Measurements from ENCODE around the gene RASL11B. TPM values are rescaled to one million over a fixed set of nuclear protein-coding genes. Genes with fewer than 3 reads are reported as not detected.

Gene RASL11B
- total and polyA plus RNA-seq, 9 of the 15 experiments (the other 6 are each of a cell fraction or from before 2014, with no cell fraction given) = 0.24 to 1.5 (median 0.53) TPM

DNA sequence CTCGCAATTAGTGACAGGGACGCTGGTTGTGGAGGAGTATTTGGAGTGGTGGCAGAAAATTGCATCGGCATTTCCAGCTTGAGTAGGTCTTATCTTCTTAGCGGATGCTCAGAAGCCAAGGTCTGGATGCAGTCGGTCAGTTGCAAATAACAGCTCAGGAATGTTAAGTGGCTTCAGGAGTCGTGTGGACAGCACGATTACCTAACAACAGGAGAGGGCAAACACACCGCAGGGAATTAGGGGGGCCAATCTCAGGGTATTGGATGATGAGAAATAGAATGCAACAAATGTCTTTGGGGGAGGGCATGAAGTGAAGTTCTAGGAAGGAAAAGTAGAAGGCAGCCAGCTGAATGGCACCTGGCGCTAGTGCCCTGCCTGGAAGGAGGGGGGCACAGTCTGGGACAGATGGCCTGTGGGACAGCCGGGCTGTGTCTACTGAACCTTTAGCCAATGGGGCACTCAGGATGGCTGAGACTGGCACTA is 11.8 kb downstream of the RASL11B start (continued):
- no peak for TF ChIP-seq SIRT6 (IDR thresholded peaks at IDR 0.05; ENCODE audit: low read depth, low read length)
- no peak for TF ChIP-seq ELF4 (CRISPR knock-in tag; IDR thresholded peaks at IDR 0.05)
- TF ChIP-seq ZNF212 (CRISPR knock-in tag; IDR thresholded peaks at IDR 0.05) = no peak
- no peak for TF ChIP-seq LARP7 (IDR thresholded peaks at IDR 0.05)
- TF ChIP-seq ZNF12 (CRISPR knock-in tag; IDR thresholded peaks at IDR 0.05) = no peak

DNA sequence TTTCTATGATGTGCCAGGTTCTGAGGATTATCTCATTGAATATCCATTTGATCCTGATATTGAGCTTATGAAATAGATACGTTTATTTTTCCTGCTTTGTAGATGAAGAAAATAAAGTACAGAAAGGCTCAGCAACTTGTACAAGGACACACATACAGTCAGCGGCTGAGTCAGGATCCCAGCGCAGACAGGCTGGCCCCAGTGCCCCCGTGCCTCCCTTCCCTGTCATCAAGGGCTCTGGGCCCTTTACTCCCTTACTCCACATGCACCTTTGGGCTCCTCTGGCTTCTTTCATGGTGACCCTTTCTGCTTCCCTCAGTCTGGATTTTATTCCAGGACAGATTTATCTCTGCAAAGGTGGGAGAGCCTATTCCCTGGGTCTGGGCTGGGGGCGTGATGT is 12.8 kb downstream of the RASL11B start:
- Histone ChIP-seq H3K9ac (ENCODE audit: insufficient read depth in 1 of 2, low read depth in 2 of 2, low read length in 2 of 2) (no peak overlapping the region), H3K4me2 (ENCODE audit: insufficient read depth, low read length) (no peak overlapping the region), H3K9me1 (ENCODE audit: control insufficient read depth, insufficient read depth, low read length) (no peaks in the 10 kb centered on the region), H3K4me1 (replicated peaks in 1 of 2; ENCODE audit: control insufficient read depth in 2 of 2, insufficient read depth in 2 of 2, low read length in 2 of 2) (no peaks in the 10 kb centered on the region), H3K36me3 (ENCODE audit: control insufficient read depth, insufficient read depth, low read length) (no peaks in the 10 kb centered on the region), H3K9me3 (replicated peaks; ENCODE audit: control insufficient read depth, insufficient read depth, low read depth, low read length) (no peaks in the 10 kb centered on the region), H2AFZ (ENCODE audit: low read depth, low read length) (no peak overlapping the region), H3K79me2 (ENCODE audit: control insufficient read depth, insufficient read depth, low read length) (no peaks in the 10 kb centered on the region), H3K27ac (ENCODE audit: extremely low read depth, low read depth, low read length) (no peak overlapping the region), H4K20me1 (replicated peaks; ENCODE audit: control insufficient read depth, insufficient read depth, low read length) (no peaks in the 10 kb centered on the region), H3K4me3 (no peak overlapping the region), H3K27me3 (ENCODE audit: control insufficient read depth in 2 of 2, insufficient read depth in 2 of 2, low read length in 2 of 2) (no peaks in the 10 kb centered on the region)
- ATAC-seq = no peak
- no peak for FAIRE-seq
- ChIA-PET POLR2A (no interaction called here), CTCF (ENCODE audit: low intra/inter-chr PET ratio) (no interaction called here)
- DNase-seq (ENCODE audit: extremely low read depth in 1 of 4, low spot score in 3 of 4) = no peak
- WGBS (ENCODE audit: insufficient coverage, low coverage, missing lambda C conversion rate) = 75% methylated on average over 5 of the region's 5 CpGs
- no peak for TF ChIP-seq POLR2AphosphoS5 (IDR thresholded peaks at IDR 0.05; ENCODE audit: control insufficient read depth, insufficient read depth, low read depth, low read length)
- no peak for TF ChIP-seq ZNF445 (CRISPR knock-in tag; IDR thresholded peaks at IDR 0.05; ENCODE audit: low read depth)
- TF ChIP-seq, protein P1, sequence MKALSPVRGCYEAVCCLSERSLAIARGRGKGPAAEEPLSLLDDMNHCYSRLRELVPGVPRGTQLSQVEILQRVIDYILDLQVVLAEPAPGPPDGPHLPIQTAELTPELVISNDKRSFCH (CRISPR knock-in tag; IDR thresholded peaks at IDR 0.05) = no peak
- TF ChIP-seq, protein P1 (tag; IDR thresholded peaks at IDR 0.05) = no peak
- no peak for TF ChIP-seq ZNF174 (CRISPR knock-in tag; IDR thresholded peaks at IDR 0.05)
- no peak for TF ChIP-seq ZC3H4 (CRISPR knock-in tag; IDR thresholded peaks at IDR 0.05; ENCODE audit: borderline replicate concordance)
- TF ChIP-seq, protein P2, sequence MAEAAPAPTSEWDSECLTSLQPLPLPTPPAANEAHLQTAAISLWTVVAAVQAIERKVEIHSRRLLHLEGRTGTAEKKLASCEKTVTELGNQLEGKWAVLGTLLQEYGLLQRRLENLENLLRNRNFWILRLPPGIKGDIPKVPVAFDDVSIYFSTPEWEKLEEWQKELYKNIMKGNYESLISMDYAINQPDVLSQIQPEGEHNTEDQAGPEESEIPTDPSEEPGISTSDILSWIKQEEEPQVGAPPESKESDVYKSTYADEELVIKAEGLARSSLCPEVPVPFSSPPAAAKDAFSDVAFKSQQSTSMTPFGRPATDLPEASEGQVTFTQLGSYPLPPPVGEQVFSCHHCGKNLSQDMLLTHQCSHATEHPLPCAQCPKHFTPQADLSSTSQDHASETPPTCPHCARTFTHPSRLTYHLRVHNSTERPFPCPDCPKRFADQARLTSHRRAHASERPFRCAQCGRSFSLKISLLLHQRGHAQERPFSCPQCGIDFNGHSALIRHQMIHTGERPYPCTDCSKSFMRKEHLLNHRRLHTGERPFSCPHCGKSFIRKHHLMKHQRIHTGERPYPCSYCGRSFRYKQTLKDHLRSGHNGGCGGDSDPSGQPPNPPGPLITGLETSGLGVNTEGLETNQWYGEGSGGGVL (CRISPR knock-in tag; IDR thresholded peaks at IDR 0.05) = no peak
- TF ChIP-seq ZSCAN29 (IDR thresholded peaks at IDR 0.05) = no peak
- TF ChIP-seq SIX5 (IDR thresholded peaks at IDR 0.05; ENCODE audit: borderline replicate concordance in 1 of 2, insufficient read depth in 1 of 2, low read depth in 1 of 2, low read length in 2 of 2) = no peak
- no peak for TF ChIP-seq ZNF224 (CRISPR knock-in tag; IDR thresholded peaks at IDR 0.05)
- TF ChIP-seq ZSCAN32 (CRISPR knock-in tag; IDR thresholded peaks at IDR 0.05) = no peak
- no peak for TF ChIP-seq ZNF143 (CRISPR knock-in tag; IDR thresholded peaks at IDR 0.05)
- no peak for TF ChIP-seq CBX5 (IDR thresholded peaks at IDR 0.05; ENCODE audit: borderline replicate concordance, low read depth)
- no peak for TF ChIP-seq SNIP1 (IDR thresholded peaks at IDR 0.05; ENCODE audit: low read depth)
- intact Hi-C loops (cut with micrococcal nuclease) = no loop called here
- no TSS peak for BruUV-seq (replicated peaks)
- in situ Hi-C loops (cut with MboI) = no loop called here

Data from K562 (cell line).